HEK293 (cell line): Measurements from ENCODE around the gene PSMD5.
A peak's percentile ranks its signal among the peaks of the same experiment; 100 is the strongest.

Experiments
- BCL11A ChIP-seq: fragments of 450-650 bp; formaldehyde crosslinking; IDR thresholded peaks from 2 replicates; pipeline ENCODE4 v1.5.1; 2016; ENCODE audit warnings: low read depth, missing biosample characterization, missing genetic modification characterization
- BCL6B ChIP-seq: fragments of 450-650 bp; formaldehyde crosslinking; IDR thresholded peaks from 2 replicates; pipeline ENCODE4 v1.5.1; 2017; ENCODE audit warnings: missing biosample characterization, missing genetic modification characterization
- EGR2 ChIP-seq: fragments of 450-650 bp; formaldehyde crosslinking; IDR thresholded peaks from 2 replicates; pipeline ENCODE4 v1.5.1; 2016; ENCODE audit warnings: low read depth, missing biosample characterization, missing genetic modification characterization
- KLF7 ChIP-seq: fragments of 450-650 bp; formaldehyde crosslinking; IDR thresholded peaks from 2 replicates; pipeline ENCODE4 v1.5.1; 2016; ENCODE audit warnings: missing biosample characterization, missing genetic modification characterization, borderline replicate concordance
- MEIS1 ChIP-seq: sonication (generic); formaldehyde crosslinking; IDR thresholded peaks from 2 replicates; pipeline ENCODE4 v1.8.1; 2022; ENCODE audit warnings: missing genetic modification reagents, mild to moderate bottlenecking, borderline replicate concordance
- OVOL3 ChIP-seq: fragments of 450-650 bp; formaldehyde crosslinking; IDR thresholded peaks from 2 replicates; pipeline ENCODE4 v1.5.1; 2016; ENCODE audit warnings: missing biosample characterization, missing genetic modification characterization
- PRDM2 ChIP-seq: fragments of 450-650 bp; formaldehyde crosslinking; IDR thresholded peaks from 2 replicates; pipeline ENCODE4 v1.5.1; 2016; ENCODE audit warnings: missing biosample characterization, missing genetic modification characterization, borderline replicate concordance
- REPIN1 ChIP-seq: fragments of 450-650 bp; formaldehyde crosslinking; IDR thresholded peaks from 2 replicates; pipeline ENCODE4 v1.5.1; 2017; ENCODE audit warnings: missing biosample characterization, missing genetic modification characterization, low read depth
- SCRT2 ChIP-seq: fragments of 450-650 bp; formaldehyde crosslinking; IDR thresholded peaks from 2 replicates; pipeline ENCODE4 v1.5.1; 2016; ENCODE audit warnings: missing biosample characterization, missing genetic modification characterization
- TSHZ1 ChIP-seq: fragments of 450-650 bp; formaldehyde crosslinking; IDR thresholded peaks from 2 replicates; pipeline ENCODE4 v1.5.1; 2016; ENCODE audit warnings: missing biosample characterization, missing genetic modification characterization, borderline replicate concordance
- WT1 ChIP-seq: fragments of 450-650 bp; formaldehyde crosslinking; IDR thresholded peaks from 2 replicates; pipeline ENCODE4 v1.5.1; 2016; ENCODE audit warnings: missing biosample characterization, missing genetic modification characterization
- ZBTB20 ChIP-seq: fragments of 450-650 bp; formaldehyde crosslinking; IDR thresholded peaks from 2 replicates; pipeline ENCODE4 v1.5.1; 2016; ENCODE audit warnings: missing biosample characterization, missing genetic modification characterization
- ZBTB48 ChIP-seq: fragments of 450-650 bp; formaldehyde crosslinking; IDR thresholded peaks from 2 replicates; pipeline ENCODE4 v1.5.1; 2016; ENCODE audit warnings: missing biosample characterization, missing genetic modification characterization
- ZFP37 ChIP-seq: fragments of 450-650 bp; formaldehyde crosslinking; IDR thresholded peaks from 2 replicates; pipeline ENCODE4 v1.5.1; 2016; ENCODE audit warnings: missing biosample characterization, missing genetic modification characterization
- ZNF112 ChIP-seq: fragments of 450-650 bp; formaldehyde crosslinking; IDR thresholded peaks from 2 replicates; pipeline ENCODE4 v1.5.0; 2017; ENCODE audit warnings: missing biosample characterization, missing genetic modification characterization
- ZNF138 ChIP-seq: fragments of 450-650 bp; formaldehyde crosslinking; IDR thresholded peaks from 2 replicates; pipeline ENCODE4 v1.5.1; 2016; ENCODE audit warnings: missing biosample characterization, missing genetic modification characterization, borderline replicate concordance
- ZNF169 ChIP-seq: fragments of 450-650 bp; formaldehyde crosslinking; IDR thresholded peaks from 2 replicates; pipeline ENCODE4 v1.5.1; 2016; ENCODE audit warnings: missing biosample characterization, missing genetic modification characterization
- ZNF174 ChIP-seq: fragments of 450-650 bp; formaldehyde crosslinking; IDR thresholded peaks from 2 replicates; pipeline ENCODE4 v1.5.0; 2017; ENCODE audit warnings: missing biosample characterization, mild to moderate bottlenecking, missing genetic modification characterization
- ZNF2 ChIP-seq: fragments of 450-650 bp; formaldehyde crosslinking; IDR thresholded peaks from 2 replicates; pipeline ENCODE4 v1.5.1; 2016; ENCODE audit warnings: missing biosample characterization, missing genetic modification characterization
- ZNF223 ChIP-seq: fragments of 450-650 bp; formaldehyde crosslinking; IDR thresholded peaks from 2 replicates; pipeline ENCODE4 v1.5.1; 2016; ENCODE audit warnings: missing biosample characterization, missing genetic modification characterization
- ZNF302 ChIP-seq: fragments of 450-650 bp; formaldehyde crosslinking; IDR thresholded peaks from 2 replicates; pipeline ENCODE4 v1.5.1; 2016; ENCODE audit warnings: missing biosample characterization, missing genetic modification characterization, low read depth
- ZNF350 ChIP-seq: fragments of 450-650 bp; formaldehyde crosslinking; IDR thresholded peaks from 2 replicates; pipeline ENCODE4 v1.5.0; 2017; ENCODE audit warnings: missing biosample characterization, mild to moderate bottlenecking, missing genetic modification characterization
- ZNF521 ChIP-seq: fragments of 450-650 bp; formaldehyde crosslinking; IDR thresholded peaks from 2 replicates; pipeline ENCODE4 v1.5.1; 2017; ENCODE audit warnings: missing biosample characterization, mild to moderate bottlenecking, missing genetic modification characterization
- ZNF626 ChIP-seq: fragments of 450-650 bp; sonication (Bioruptor Pico); formaldehyde crosslinking; IDR thresholded peaks from 2 replicates; pipeline ENCODE4 v1.5.1; 2018; ENCODE audit warnings: missing biosample characterization, missing genetic modification characterization, inconsistent platforms
- ZNF660 ChIP-seq: fragments of 450-650 bp; IDR thresholded peaks from 2 replicates; pipeline ENCODE4 v1.5.1; 2018; ENCODE audit warnings: missing biosample characterization, mild to moderate bottlenecking, missing genetic modification characterization
- ZNF692 ChIP-seq: fragments of 450-650 bp; formaldehyde crosslinking; IDR thresholded peaks from 2 replicates; pipeline ENCODE4 v1.5.1; 2016; ENCODE audit warnings: missing biosample characterization, missing genetic modification characterization
- ZNF777 ChIP-seq: fragments of 450-650 bp; formaldehyde crosslinking; IDR thresholded peaks from 2 replicates; pipeline ENCODE4 v1.5.1; 2017; ENCODE audit warnings: missing biosample characterization, missing genetic modification characterization, borderline replicate concordance
- ZNF837 ChIP-seq: fragments of 450-650 bp; formaldehyde crosslinking; IDR thresholded peaks from 2 replicates; pipeline ENCODE4 v1.5.1; 2016; ENCODE audit warnings: missing biosample characterization, missing genetic modification characterization

Gene PSMD5

GRCh38 chr9:120792898-120793765 lies 49.6 kb downstream of the PSMD5 start, which contains the start of gene FBXW2 (continued):
- no peak for TF ChIP-seq PRDM2 (tag by site-specific recombination)
- no peak for TF ChIP-seq BCL6B (tag by site-specific recombination)
- peak; percentile 74; the same call in 1 of the 2 replicates for TF ChIP-seq ZFP37 (tag by site-specific recombination)
- 0 out of 2 replicates have a peak, but pooled peaks have one; percentile 15 for TF ChIP-seq ZNF660 (tag by site-specific recombination)
- no peak for TF ChIP-seq ZNF138 (tag by site-specific recombination)
- TF ChIP-seq ZNF837 (tag by site-specific recombination), result no peak
- no peak for TF ChIP-seq ZNF626 (tag by site-specific recombination)
- TF ChIP-seq ZNF174 (tag by site-specific recombination), result no peak
- no peak for TF ChIP-seq ZNF302 (tag by site-specific recombination)
- no peak for TF ChIP-seq ZNF350 (tag by site-specific recombination)
- TF ChIP-seq ZNF223, result no peak
- no peak for TF ChIP-seq ZNF521 (tag by site-specific recombination)
- no peak for TF ChIP-seq ZNF112 (tag by site-specific recombination)
- TF ChIP-seq WT1 (tag by site-specific recombination), result no peak
- TF ChIP-seq TSHZ1 (tag by site-specific recombination), result no peak
- TF ChIP-seq KLF7 (tag by site-specific recombination), result no peak
- TF ChIP-seq EGR2 (tag by site-specific recombination), result peak; percentile 84
- TF ChIP-seq ZNF2 (tag by site-specific recombination), result 0 out of 2 replicates have a peak, but pooled peaks have one; percentile 14
- TF ChIP-seq ZBTB20 (tag by site-specific recombination), result peak; percentile 100
- no peak for TF ChIP-seq ZNF692 (tag by site-specific recombination)
- TF ChIP-seq ZNF777 (tag by site-specific recombination), result no peak
- TF ChIP-seq MEIS1 (CRISPR knock-in tag), result no peak
- no peak for TF ChIP-seq ZNF169 (tag by site-specific recombination)
- no peak for TF ChIP-seq OVOL3
- TF ChIP-seq SCRT2 (tag by site-specific recombination), result peak; percentile 97
- TF ChIP-seq REPIN1, result no peak
- TF ChIP-seq BCL11A (tag by site-specific recombination), result no peak
- 0 out of 2 replicates have a peak, but pooled peaks have one; percentile 29 for TF ChIP-seq ZBTB48 (tag by site-specific recombination)
